ENCODE measurements around the gene BRAF. TPM values are rescaled to one million over a fixed set of nuclear protein-coding genes. Genes with fewer than 3 reads are reported as not detected.
A peak's percentile ranks its signal among the peaks of the same experiment; 100 is the strongest.
"Not testable (repeated sequence)": the region's sequence is repeated elsewhere in the genome, so short reads cannot be mapped to it uniquely, and the experiment has no call there.

BRAF gene
- total RNA-seq, 3 donors from 2014 or later, result 25.5 to 44.2 (median 29.2) TPM

DNA sequence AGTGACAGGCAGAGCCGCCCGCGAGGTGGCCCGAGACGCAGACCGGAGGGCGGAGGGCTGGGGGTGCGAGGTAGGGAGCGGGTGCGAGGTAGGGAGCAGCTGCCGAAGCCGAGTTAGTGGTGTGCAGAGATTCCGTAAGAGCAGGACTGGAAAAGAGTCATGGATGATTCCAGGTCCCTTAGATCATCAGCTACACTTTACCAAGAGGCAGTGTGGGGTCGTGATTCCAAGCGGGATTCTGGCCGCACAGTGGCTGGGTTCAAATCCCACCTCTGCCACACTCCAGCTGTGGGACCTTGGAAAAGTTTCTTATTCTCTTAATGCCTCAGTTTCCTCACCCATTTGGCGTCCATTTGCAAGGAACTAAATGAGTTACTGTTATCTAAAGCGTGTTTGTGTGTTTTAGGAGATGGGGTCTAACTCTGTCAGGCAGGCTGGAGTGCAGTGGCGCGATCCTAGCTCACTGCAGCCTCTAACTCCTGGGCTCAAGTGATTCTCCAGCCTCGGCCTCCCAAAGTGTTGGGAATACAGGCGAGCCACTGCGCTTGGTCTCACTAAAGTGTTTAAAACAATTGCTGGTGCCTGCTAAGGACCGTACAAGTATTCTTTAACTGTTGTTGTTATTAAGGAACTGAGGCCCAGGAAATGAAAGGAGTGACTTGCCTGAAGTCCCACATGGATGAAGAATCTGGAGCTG is 227.1 kb downstream of the BRAF start:
- DNase-seq (no peak), ATAC-seq (no peak)
- no peaks in the 10 kb centered on the region for H3K36me3 ChIP-seq (ENCODE audit: low read depth)
- peaks cover 20% of the 10 kb centered on the region for H3K4me1 ChIP-seq (ENCODE audit: low read depth)
- intact Hi-C loops (cut with DNase I, micrococcal nuclease), result no loop called here
- no peaks in the 10 kb centered on the region for H3K9me3 ChIP-seq
- TF ChIP-seq, protein P1, sequence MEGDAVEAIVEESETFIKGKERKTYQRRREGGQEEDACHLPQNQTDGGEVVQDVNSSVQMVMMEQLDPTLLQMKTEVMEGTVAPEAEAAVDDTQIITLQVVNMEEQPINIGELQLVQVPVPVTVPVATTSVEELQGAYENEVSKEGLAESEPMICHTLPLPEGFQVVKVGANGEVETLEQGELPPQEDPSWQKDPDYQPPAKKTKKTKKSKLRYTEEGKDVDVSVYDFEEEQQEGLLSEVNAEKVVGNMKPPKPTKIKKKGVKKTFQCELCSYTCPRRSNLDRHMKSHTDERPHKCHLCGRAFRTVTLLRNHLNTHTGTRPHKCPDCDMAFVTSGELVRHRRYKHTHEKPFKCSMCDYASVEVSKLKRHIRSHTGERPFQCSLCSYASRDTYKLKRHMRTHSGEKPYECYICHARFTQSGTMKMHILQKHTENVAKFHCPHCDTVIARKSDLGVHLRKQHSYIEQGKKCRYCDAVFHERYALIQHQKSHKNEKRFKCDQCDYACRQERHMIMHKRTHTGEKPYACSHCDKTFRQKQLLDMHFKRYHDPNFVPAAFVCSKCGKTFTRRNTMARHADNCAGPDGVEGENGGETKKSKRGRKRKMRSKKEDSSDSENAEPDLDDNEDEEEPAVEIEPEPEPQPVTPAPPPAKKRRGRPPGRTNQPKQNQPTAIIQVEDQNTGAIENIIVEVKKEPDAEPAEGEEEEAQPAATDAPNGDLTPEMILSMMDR (IDR thresholded peaks at IDR 0.05), result no peak
- H3K4me3 ChIP-seq, result peak overlapping the region; percentile 68

DNA sequence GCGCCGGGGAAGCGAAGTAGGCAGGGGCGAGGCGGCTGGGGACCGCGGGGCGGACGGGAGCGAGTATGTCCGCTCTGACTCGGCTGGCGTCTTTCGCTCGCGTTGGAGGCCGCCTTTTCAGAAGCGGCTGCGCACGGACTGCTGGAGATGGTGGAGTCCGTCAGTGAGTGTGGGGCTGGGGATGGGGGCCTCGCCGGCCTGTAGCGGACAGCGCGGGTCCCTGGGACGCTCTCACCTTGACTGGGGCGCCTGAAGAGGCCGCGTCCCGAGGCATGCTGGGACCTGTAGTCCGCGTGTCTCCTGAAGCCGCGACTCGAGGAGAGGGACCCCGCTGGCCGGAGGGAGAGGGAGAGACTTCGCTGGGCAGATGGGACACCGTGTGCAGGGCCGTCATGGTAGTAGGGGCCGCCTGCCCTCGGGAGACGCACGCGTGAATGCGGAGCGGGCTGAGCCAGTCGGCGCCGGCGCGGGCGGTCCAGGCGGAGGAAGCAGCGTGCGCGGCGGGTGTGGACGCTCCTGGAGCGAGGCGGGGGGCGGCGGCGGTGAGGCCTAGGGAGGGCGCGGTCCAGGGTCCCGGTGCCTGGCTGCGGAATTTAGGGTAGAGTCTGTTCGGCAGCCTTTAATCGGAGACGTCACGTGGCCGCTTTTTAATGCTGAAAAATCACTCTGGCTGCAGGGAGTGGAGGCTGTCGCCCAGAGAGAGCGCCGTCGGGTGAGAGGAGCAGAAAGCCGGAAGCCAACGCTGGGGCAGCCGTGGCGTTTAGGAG is 227.9 kb downstream of the BRAF start, which contains the start of gene NDUFB2:
Gene NDUFB2 (plus strand): TSS at position 29 of the 767 bp plus-strand sequence. CDS start 37 bp downstream, at position 66.
- DNase-seq, result peak; percentile 83 to 84 (median 84)
- intact Hi-C loops (cut with DNase I, micrococcal nuclease), result no loop called here
- Histone ChIP-seq H3K4me3 (peak within 1 kb of the TSS; percentile 68), H3K36me3 (ENCODE audit: low read depth) (no peaks in the 10 kb centered on the region), H3K4me1 (ENCODE audit: low read depth) (peaks cover 20% of the 10 kb centered on the region), H3K9me3 (no peaks in the 10 kb centered on the region)
- ATAC-seq, result peak; percentile 95
- TF ChIP-seq, protein P1 (IDR thresholded peaks at IDR 0.05), result no peak

DNA sequence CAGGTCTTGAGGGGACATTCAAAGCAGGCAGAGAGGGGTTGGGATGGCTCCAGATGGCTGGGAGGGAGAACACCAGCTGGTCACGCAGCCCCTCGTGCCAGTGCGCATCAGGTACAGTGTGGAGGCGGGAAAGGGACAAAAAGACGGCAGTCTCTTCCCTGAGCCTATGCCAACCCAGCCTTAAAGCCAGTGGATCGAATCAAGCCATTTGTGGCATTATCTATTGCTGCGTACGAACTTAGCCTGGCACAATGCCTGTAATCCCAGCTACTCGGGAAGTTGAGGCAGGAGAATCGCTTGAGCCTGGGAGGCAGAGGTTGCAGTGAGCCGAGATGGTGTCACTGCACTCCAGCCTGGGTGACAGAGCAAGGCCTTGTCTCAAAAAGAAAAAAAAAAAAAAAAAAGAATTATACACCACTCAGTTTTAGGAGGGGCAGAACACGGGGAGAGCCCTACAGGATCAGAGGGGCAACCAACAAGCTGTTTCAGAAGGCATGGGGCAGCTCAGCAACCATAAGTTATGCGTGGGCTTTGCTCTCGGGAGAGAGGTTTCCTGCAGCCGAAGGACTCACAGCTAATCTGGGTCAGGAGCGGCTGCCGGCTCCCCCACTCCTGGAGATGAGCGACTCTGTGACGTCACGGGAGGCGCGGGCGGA is 228.6 kb downstream of the BRAF start:
- Histone ChIP-seq H3K9me3 (no peaks in the 10 kb centered on the region), H3K4me1 (ENCODE audit: low read depth) (peaks cover 20% of the 10 kb centered on the region), H3K4me3 (peak overlapping the region; percentile 68), H3K36me3 (ENCODE audit: low read depth) (no peaks in the 10 kb centered on the region)
- intact Hi-C loops (cut with DNase I, micrococcal nuclease), result no loop called here
- ATAC-seq, result no peak
- peak; percentile 97 for DNase-seq
- TF ChIP-seq, protein P1 (IDR thresholded peaks at IDR 0.05), result no peak

DNA sequence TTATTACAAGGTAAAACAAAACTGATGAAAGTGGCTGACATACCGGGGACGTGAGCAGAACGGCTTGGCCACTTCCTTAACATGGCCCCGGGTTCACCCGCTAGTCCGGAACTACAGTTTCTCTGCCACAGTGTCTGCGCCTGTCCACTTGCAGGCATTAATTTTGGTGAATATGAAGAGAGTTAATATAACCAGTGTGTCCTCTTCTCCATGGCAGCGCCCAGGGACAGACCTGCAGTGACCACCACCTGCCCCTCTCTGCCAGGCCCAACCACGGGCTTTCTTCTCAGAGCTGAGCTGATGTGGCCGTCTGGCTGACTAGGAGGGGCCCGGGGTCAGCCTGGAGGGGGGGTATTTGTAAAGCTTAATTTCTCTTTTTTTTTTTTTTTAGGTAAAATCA is 229.3 kb downstream of the BRAF start:
- H3K9me3 ChIP-seq, result no peaks in the 10 kb centered on the region
- no peaks in the 10 kb centered on the region for H3K36me3 ChIP-seq (ENCODE audit: low read depth)
- H3K4me1 ChIP-seq (ENCODE audit: low read depth), result peaks cover 20% of the 10 kb centered on the region
- DNase-seq (no peak), ATAC-seq (no peak)
- intact Hi-C loops (cut with DNase I, micrococcal nuclease), result no loop called here
- H3K4me3 ChIP-seq, result no peak overlapping the region
- TF ChIP-seq, protein P1 (IDR thresholded peaks at IDR 0.05), result no peak

DNA sequence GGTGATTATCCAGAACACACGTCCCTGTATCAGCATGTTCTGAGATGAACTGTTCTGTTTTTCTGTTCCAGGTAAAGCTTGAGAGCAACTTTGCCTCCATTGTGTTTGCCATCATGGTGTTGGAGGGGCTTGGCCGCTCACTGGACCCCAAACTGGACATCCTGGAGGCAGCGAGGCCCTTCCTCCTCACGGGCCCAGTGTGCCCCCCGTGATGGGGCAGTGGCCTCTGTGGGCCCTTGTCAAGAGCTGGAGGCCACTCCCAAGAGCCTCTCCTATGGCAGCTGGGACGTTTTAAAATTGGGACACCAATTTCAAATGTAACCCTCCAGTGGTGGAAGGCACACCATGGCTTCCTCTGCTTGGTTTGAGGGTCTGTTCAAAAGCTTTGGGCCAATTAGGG is 230.1 kb downstream of the BRAF start:
- H3K4me1 ChIP-seq (ENCODE audit: low read depth), result peaks cover 20% of the 10 kb centered on the region
- H3K9me3 ChIP-seq, result no peaks in the 10 kb centered on the region
- TF ChIP-seq, protein P1 (IDR thresholded peaks at IDR 0.05), result no peak
- H3K4me3 ChIP-seq, result no peak overlapping the region
- no peaks in the 10 kb centered on the region for H3K36me3 ChIP-seq (ENCODE audit: low read depth)
- intact Hi-C loops (cut with DNase I, micrococcal nuclease), result no loop called here
- ATAC-seq (no peak), DNase-seq (no peak)

DNA sequence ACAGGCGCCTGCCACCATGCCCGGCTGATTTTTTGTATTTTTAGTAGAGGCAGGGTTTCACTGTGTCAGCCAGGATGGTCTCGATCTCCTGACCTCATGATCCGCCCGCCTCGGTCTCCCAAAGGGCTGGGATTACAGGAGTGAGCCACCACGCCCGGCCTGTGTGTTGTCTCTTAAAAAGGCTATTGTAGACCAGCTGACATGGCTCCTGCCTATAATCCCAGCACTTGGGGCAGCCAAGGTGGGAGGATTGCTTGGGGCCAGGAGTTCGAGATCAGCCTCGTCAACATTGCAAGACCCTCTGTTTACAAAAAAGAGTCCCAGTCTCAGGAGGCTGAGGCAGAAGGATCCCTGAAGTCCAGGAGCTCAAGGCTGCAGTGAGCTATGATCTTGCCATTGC is 230.9 kb downstream of the BRAF start:
- ATAC-seq; H3K9me3 ChIP-seq; DNase-seq; H3K36me3 ChIP-seq (ENCODE audit: low read depth); H3K4me3 ChIP-seq; intact Hi-C loops (cut with DNase I, micrococcal nuclease): not testable (repeated sequence)
- peaks cover 20% of the 10 kb centered on the region for H3K4me1 ChIP-seq (ENCODE audit: low read depth)

All from mucosa of descending colon (tissue), 3 donors.